Dedifferentiated amniotic fluid mesenchymal stem cell (primary cell): ENCODE results near the gene FAM47E.
"Not testable (repeated sequence)": the region's sequence is repeated elsewhere in the genome, so short reads cannot be mapped to it uniquely, and the experiment has no call there.

Source experiments
- DNase-seq: peaks from one replicate; pipeline ENCODE4 v3.0.0-alpha.2; 2016; ENCODE audit errors: extremely low spot score

Gene FAM47E

GRCh38 chr4:76226418-76226817 is 25.1 kb upstream of the FAM47E start:
- no peak for DNase-seq

- no peak for DNase-seq
These were observed 18.8 kb upstream of the FAM47E start for GRCh38 chr4:76232681-76233080.

- no peak for DNase-seq
These were observed 18.4 kb upstream of the FAM47E start for GRCh38 chr4:76233083-76233482.

- DNase-seq = no peak
These were observed 18.0 kb upstream of the FAM47E start for GRCh38 chr4:76233529-76233928.

GRCh38 chr4:76233967-76234678 is 17.4 kb upstream of the FAM47E start:
- no peak for DNase-seq

- no peak for DNase-seq
These were observed 16.9 kb upstream of the FAM47E start for GRCh38 chr4:76234679-76235044.

GRCh38 chr4:76235407-76235806 is 16.1 kb upstream of the FAM47E start:
- DNase-seq = no peak

GRCh38 chr4:76235915-76236314 is 15.6 kb upstream of the FAM47E start:
- no peak for DNase-seq

- no peak for DNase-seq
These were observed 13.3 kb upstream of the FAM47E start for GRCh38 chr4:76238236-76238635.

- DNase-seq = no peak
These were observed 12.8 kb upstream of the FAM47E start for GRCh38 chr4:76238701-76239100.

- DNase-seq = no peak
These were observed 11.3 kb upstream of the FAM47E start for GRCh38 chr4:76240236-76240635.

GRCh38 chr4:76243877-76244276 is 7.6 kb upstream of the FAM47E start:
- DNase-seq = not testable (repeated sequence)

GRCh38 chr4:76246025-76246424 is 5.5 kb upstream of the FAM47E start:
- DNase-seq = no peak

GRCh38 chr4:76246852-76247251 is 4.7 kb upstream of the FAM47E start:
- no peak for DNase-seq

- no peak for DNase-seq
These were observed 559 bp upstream of the FAM47E start for GRCh38 chr4:76250962-76251361.

GRCh38 chr4:76252271-76252653 is 741 bp downstream of the FAM47E start:
- no peak for DNase-seq

GRCh38 chr4:76253511-76253910 is 2.0 kb downstream of the FAM47E start:
- no peak for DNase-seq

- DNase-seq = no peak
These were observed 4.5 kb downstream of the FAM47E start for GRCh38 chr4:76256032-76256431.

GRCh38 chr4:76256968-76257367 is 5.4 kb downstream of the FAM47E start:
- DNase-seq = no peak

- no peak for DNase-seq
These were observed 6.3 kb downstream of the FAM47E start for GRCh38 chr4:76257824-76258223.

GRCh38 chr4:76260571-76260970 is 9.1 kb downstream of the FAM47E start:
- DNase-seq = no peak

GRCh38 chr4:76265631-76266218 is 14.2 kb downstream of the FAM47E start:
- DNase-seq = no peak

- DNase-seq = no peak
These were observed 15.1 kb downstream of the FAM47E start for GRCh38 chr4:76266627-76267026.

GRCh38 chr4:76267811-76268210 is 16.3 kb downstream of the FAM47E start:
- DNase-seq = no peak
